Right hindlimb (tissue), 1 donor: ENCODE results near the gene DNPH1.

Source experiments
- DNase-seq: peaks from one replicate; pipeline ENCODE4 v3.0.0-alpha.2; 2018

Gene DNPH1

GRCh38 chr6:43228951-43229802 lies at the start of gene DNPH1:
Gene DNPH1, minus strand, starts transcription at chr6:43229481. Its CDS starts 25 bp downstream, at chr6:43229456.
- peak; percentile 85 for DNase-seq

GRCh38 chr6:43278524-43279078 lies 49.3 kb upstream of the DNPH1 start:
- DNase-seq = no peak

GRCh38 chr6:43277643-43278523 lies 48.6 kb upstream of the DNPH1 start:
- DNase-seq = no peak

GRCh38 chr6:43277306-43277642 lies 48.0 kb upstream of the DNPH1 start:
- no peak for DNase-seq

- no peak for DNase-seq
Measured at GRCh38 chr6:43276577-43277305, 47.5 kb upstream of the DNPH1 start.

GRCh38 chr6:43275801-43276576 lies 46.7 kb upstream of the DNPH1 start:
- no peak for DNase-seq

- no peak for DNase-seq
Measured at GRCh38 chr6:43274916-43275597, 45.8 kb upstream of the DNPH1 start.

GRCh38 chr6:43274127-43274915 lies 45.0 kb upstream of the DNPH1 start:
- DNase-seq = no peak

GRCh38 chr6:43273707-43274106 lies 44.4 kb upstream of the DNPH1 start:
- DNase-seq = no peak

- no peak for DNase-seq
Measured at GRCh38 chr6:43271944-43272343, 42.7 kb upstream of the DNPH1 start.

GRCh38 chr6:43271103-43271815 lies 42.0 kb upstream of the DNPH1 start:
- no peak for DNase-seq

- no peak for DNase-seq
Measured at GRCh38 chr6:43269273-43270007, 40.2 kb upstream of the DNPH1 start.

GRCh38 chr6:43268782-43269272 lies 39.5 kb upstream of the DNPH1 start:
- no peak for DNase-seq

- no peak for DNase-seq
Measured at GRCh38 chr6:43268355-43268700, 39.0 kb upstream of the DNPH1 start.

GRCh38 chr6:43267619-43268354 lies 38.5 kb upstream of the DNPH1 start:
- no peak for DNase-seq

- no peak for DNase-seq
Measured at GRCh38 chr6:43265564-43265963, 36.3 kb upstream of the DNPH1 start.

- DNase-seq = no peak
Measured at GRCh38 chr6:43264599-43265145, 35.4 kb upstream of the DNPH1 start.
